Measurements from ENCODE around the gene SYNGR1.

DNA sequence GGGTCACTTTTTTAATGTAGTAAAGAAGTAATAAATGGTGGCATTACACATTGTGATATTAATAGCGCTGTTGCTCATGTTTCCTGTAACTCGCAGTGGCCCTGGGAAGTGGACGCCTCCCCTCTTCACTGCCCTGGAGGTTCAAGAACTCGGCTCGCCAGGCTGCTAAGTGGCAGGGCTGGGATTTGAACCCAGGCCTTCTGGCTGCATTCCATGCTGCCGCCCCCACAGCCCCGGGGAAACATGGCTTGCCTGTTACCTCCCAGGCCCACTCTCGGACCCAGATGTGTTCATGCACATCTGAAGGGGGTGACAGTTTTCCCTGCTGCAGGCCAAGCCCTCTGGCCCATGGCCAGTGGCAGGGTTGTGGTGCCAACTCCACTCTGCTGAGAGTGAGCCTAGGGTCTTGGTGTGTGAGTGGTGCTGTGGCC lies 82.0 kb downstream of the SYNGR1 start:
- TF ChIP-seq POLR2A (IDR thresholded peaks at IDR 0.05; ENCODE audit: low read length) (no peak), GATA1 (IDR thresholded peaks at IDR 0.05; ENCODE audit: low read depth, low read length) (no peak)
